HG03280 (cell line): Measurements from ENCODE around the gene HIP1.
"Not testable (repeated sequence)": the region's sequence is repeated elsewhere in the genome, so short reads cannot be mapped to it uniquely, and the experiment has no call there.

Source experiments
- ATAC-seq: cut with Tn5 transposase; IDR thresholded peaks from one replicate; pipeline ENCODE4 v1.9.1; 2021; ENCODE audit warnings: mild to moderate bottlenecking, moderate library complexity; ENCODE audit not compliant: unreplicated experiment

Gene HIP1

DNA sequence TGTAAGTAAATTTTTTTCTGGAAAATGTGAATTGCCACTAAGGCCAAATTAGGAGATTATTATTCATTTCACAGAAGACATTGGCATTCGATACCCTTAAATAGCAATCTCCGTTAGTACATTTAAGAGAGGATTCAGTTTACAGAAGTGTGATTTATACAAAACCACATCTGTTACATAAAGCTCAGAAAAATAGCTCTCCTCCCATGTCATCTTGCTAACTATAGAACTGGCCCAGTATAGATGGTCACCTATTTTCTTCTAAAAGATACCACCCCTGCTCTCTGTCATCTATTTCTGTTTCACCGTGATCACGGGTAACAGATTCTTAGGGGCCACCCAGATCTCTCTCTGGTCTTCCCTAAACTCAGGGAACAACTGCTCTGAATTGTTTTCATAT lies 119.1 kb downstream of the HIP1 start:
- ATAC-seq = no peak

DNA sequence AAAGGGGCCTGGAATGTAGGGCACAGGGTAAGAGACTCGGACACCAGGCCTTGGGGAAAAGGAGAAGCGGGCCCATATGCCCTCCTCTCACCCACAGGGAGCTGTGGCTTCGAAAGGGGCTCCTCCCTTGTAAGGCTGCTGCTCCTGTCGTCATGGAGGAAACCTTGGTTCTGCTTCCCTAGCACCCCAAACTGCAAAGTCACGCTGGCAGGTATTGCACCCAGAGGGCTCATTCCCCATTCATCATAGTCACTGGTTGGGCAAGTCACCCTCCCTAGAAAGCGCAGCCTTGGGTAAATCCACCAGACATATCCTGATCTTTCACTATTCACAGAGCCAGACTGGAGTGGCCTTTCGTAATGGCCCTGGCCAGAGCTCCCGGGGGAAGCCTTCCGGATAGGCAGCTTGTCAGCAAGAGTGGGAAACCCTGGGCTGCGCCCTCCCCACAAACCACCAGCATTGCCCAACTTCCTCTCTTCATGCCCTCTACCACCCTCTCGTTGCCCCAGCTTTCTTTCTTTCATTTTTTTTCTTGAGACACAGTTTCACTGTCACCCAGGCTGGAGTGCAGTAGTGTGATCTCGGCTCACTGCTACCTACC lies 121.0 kb downstream of the HIP1 start:
- no peak for ATAC-seq

DNA sequence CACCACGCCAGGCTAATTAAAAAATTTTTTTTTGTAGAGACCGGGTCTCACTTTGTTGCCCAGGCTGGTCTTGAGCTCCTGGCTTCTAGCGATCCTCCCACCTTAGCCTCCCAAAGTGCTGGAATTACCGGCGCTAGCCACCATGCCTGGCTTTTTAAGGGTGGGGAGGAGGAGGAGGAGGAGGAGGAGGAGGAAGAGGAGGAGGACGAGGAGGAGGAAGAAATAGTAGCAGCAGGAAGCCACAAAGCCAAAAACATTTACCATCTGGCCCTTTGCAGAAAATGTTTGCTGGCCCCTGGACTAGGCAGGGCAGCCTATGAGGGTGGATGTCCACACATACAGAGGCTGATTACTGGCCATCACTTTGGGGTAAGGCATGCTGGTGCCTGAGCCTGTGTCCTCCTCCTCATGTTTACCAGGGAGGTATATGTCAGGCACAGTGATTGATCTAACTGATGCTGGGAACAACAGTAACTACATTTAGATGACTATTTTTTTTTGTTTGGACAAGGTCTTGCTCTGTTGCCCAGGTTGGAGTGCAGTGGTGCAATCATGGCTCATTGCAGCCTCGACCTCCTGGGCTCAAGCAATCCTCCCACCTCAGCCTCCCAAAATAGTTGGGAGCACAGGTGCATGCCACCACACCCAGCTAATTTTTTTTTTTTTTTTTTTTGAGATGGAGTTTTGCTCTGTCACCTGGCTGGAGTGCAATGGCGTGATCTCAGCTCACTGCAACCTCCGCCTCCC lies 122.1 kb downstream of the HIP1 start:
- no peak for ATAC-seq

GRCh38 chr7:75614401-75614800 lies 124.3 kb downstream of the HIP1 start:
- ATAC-seq = no peak

DNA sequence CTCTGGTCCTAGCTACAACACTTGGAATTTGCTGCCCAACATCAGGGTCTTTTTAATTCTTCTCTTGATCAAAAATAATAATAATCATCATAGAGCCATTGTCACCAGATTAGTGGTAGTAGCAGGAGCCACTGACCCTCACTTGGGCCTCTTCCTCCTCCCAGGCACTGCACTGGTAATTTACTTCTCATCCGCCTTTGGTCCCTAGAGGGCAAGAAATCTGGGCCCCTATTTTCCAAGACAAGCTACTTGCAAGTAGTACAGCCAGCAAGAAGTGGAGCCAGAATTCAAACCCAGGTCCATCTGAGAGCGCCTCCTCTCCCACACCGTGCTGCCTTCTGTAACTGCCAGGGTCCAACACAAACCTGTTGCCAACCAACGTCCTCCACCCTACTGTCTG lies 125.4 kb downstream of the HIP1 start:
- no peak for ATAC-seq

GRCh38 chr7:75611557-75612178 lies 127.1 kb downstream of the HIP1 start:
- ATAC-seq = no peak

DNA sequence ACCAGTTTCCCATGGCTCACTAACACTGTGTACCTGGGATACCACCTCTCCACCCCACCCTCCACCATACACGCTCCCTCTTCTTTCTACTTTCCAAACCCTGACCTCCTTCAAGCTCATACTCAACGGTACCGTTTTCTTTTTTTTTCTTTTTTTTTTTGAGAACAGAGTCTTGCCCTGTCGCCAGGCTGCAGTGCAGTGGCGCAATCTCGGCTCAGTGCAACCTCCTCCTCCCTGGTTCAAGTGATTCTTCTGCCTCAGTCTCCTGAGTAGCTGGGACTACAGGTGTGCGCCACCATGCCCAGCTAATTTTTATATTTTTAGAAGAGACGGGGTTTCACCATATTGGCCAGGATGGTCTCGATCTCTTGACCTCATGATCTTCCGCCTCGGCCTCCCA lies 129.3 kb downstream of the HIP1 start:
- not testable (repeated sequence) for ATAC-seq

DNA sequence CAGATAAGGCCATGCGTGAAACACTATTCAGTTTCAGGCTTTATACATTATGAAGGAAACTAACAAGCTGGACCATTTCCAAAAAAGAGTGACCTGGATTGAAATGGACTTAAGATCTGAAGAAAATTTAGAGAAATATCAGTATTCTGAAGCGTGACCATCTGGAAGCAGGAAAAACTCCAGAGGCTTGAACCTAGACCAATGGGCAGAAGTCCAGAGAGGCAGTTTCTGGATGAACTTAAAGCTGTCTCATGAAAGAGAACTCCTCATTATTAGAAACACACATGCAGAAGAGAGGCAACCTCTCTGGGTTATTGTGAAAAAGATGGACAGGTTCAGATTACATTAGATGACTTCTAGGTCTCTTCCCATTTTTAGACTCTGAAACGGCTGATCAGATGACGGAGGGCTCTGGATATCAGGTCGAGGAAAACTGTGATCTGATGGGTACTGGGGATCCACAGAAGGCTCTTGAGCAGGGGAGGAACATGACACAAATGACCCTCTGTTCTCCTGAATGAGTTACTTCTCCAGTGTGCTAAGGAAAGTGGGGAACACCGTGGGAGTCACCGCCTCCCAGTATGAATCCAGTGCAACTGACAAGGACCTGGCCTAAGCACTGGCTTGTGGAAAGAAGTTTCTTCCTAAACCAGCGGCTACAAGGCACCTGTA lies 130.2 kb downstream of the HIP1 start:
- ATAC-seq = no peak

- no peak for ATAC-seq
These were observed 134.3 kb downstream of the HIP1 start for GRCh38 chr7:75604408-75604807.

DNA sequence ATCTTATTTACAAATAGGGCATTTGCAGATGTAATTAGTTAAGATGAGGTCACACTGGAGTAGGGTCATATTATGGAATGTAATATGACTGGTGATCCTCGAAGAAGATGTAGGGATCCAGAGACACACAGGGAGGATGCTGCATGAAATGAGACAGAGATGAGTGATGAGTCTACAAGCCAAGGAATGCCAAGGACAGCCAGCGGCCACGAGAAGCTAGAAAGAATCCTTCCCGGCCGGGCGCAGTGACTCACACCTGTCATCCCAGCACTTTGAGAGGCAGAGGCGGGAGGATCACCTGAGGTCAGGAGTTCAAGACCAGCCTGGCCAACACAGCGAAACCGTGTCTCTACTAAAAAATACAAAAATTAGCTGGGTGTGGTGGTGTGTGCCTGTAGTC lies 135.9 kb downstream of the HIP1 start:
- not testable (repeated sequence) for ATAC-seq

GRCh38 chr7:75601539-75601938 lies 137.2 kb downstream of the HIP1 start:
- ATAC-seq = no peak

GRCh38 chr7:75600748-75601147 lies 138.0 kb downstream of the HIP1 start:
- not testable (repeated sequence) for ATAC-seq

DNA sequence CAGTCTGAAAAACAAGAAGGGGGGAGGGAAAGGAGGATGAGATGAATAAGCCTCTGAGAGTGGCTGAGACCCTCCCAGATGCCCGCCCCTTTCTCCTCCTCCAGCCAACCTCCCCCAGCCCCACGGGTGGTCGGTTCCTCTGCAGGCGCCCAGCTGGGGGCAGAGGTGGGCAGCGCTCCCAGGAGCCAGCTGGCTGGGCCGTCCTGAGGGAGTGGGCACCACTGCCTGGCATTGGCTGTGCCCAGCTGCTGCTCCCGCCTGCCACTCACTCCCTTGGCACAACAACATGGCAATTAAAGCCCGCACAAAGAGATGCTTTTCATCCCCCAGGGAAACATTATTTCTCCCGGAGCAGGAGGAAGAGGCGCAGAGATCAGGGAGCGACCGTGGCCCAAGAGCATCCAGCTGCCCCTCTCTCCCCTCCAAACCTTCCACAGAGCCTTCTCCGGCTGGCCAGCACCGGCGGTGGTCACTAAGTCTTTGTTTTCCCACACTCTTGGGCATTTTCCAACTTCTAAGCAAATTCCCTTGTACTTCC lies 139.4 kb downstream of the HIP1 start:
- ATAC-seq = no peak

GRCh38 chr7:75596727-75597614 lies 141.8 kb downstream of the HIP1 start:
- ATAC-seq = no peak

DNA sequence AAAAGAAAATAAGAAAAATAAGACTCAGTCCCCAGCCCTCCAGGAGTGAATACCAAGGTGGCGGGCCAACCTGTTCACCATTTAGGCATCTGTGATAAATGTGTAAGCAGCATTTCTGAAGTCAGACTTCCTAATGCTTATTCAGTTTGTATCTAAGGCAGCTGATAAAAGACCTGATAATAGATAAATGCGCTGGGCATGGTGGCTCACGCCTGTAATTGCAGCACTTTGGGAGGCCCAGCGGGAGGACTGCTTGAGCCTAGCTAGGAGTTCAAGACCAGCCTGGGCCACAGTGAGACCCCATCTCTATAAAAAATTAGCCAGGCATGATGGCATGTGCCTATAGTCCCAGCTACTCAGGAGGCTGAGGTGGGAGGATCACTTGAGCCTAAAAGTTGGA lies 143.0 kb downstream of the HIP1 start:
- ATAC-seq = no peak

- not testable (repeated sequence) for ATAC-seq
These were observed 145.1 kb downstream of the HIP1 start for GRCh38 chr7:75593500-75594184.

DNA sequence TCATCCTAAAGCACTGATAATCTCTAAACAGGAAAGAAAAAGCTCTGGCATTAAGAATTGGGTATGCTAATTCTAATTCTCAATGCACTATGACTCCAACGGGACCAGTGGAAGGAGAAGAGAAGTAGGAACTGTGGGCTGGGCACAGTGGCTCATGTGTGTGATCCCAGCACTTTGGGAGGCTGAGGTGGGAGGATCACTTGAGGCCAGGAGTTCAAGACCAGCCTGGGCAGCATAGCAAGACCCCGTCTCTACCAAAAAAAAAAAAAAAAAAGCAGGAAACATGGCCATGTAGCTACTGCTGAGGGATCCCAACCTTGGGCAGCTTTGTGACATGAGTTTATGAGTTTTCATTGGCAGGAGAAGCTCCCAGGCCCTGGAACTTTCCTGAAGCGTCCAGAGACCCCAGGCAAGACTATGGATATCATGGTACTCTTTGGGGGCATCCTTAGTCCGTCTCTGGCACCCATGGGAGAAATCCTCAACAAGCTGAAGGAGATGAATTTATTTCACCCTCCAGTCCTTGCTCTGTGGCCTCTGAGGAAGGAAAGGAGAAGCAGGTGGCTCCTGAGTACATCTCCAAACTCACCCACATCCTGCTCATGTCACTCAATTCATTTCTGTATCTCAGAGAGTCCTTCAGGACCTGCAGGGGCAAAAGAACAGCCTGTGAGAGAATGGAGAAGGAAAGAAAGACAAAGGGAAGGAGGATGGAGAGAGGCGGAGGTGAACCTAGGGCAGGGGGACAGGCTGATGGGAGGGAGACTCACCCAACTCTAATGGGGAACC lies 147.1 kb downstream of the HIP1 start:
- ATAC-seq = no peak

DNA sequence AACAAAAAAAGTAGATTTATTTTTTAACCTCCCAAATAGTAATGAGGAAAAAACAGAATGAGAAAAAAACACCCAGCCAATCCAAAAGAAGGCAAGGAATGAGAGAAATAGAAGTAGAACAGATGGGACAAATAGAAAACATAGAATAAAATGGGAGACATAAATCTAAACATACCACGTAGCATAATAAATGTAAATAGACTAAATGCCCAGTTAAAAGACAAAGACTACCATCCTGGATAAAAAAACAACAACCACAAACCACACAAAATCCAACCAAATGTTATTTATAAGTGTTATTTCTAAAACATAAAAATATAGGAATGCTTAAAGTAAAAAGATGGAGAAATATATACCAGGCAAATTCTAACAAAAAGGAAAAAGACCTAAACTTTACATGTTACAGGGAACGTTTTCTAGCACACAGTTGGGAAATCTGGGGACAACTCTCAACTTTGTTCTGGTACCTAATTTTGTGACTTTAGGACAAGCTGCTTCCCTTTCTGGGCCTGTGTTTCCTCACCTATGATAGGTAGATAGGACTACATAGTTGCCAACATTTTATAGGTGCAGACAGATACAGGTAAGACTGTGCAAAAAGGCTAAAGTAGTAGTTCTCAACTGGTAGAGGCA lies 148.3 kb downstream of the HIP1 start:
- ATAC-seq = no peak

- ATAC-seq = no peak
These were observed 154.4 kb downstream of the HIP1 start for GRCh38 chr7:75584354-75584753.
